HG02852 (cell line): ENCODE results near the gene NUDT4B.
"Not testable (repeated sequence)": the region's sequence is repeated elsewhere in the genome, so short reads cannot be mapped to it uniquely, and the experiment has no call there.

Experiments
- ATAC-seq: cut with Tn5 transposase; IDR thresholded peaks from one replicate; pipeline ENCODE4 v1.9.1; 2021; ENCODE audit warnings: mild to moderate bottlenecking, moderate library complexity; ENCODE audit not compliant: unreplicated experiment

NUDT4B gene

GRCh38 chr1:148735538-148735937 is 13.0 kb upstream of the NUDT4B start:
- ATAC-seq: not testable (repeated sequence)

- not testable (repeated sequence) for ATAC-seq
Observed at GRCh38 chr1:148738667-148739066, 9.9 kb upstream of the NUDT4B start.

- not testable (repeated sequence) for ATAC-seq
Observed at GRCh38 chr1:148743200-148743599, 5.4 kb upstream of the NUDT4B start.

GRCh38 chr1:148743726-148744720 is 4.6 kb upstream of the NUDT4B start:
- ATAC-seq: peak; percentile 71

- peak; percentile 92 for ATAC-seq
Observed at GRCh38 chr1:148749335-148749681, 734 bp downstream of the NUDT4B start.

- ATAC-seq: not testable (repeated sequence)
Observed at GRCh38 chr1:148756231-148756630, 7.7 kb downstream of the NUDT4B start.

GRCh38 chr1:148757446-148757845 is 8.9 kb downstream of the NUDT4B start:
- ATAC-seq: not testable (repeated sequence)

- peak; percentile 98 for ATAC-seq
Observed at GRCh38 chr1:148758412-148758811, 9.8 kb downstream of the NUDT4B start.

- ATAC-seq: not testable (repeated sequence)
Observed at GRCh38 chr1:148758925-148759324, 10.4 kb downstream of the NUDT4B start.

GRCh38 chr1:148759749-148760148 is 11.2 kb downstream of the NUDT4B start:
- ATAC-seq: not testable (repeated sequence)

GRCh38 chr1:148760206-148760605 is 11.6 kb downstream of the NUDT4B start:
- not testable (repeated sequence) for ATAC-seq

GRCh38 chr1:148761360-148761759 is 12.8 kb downstream of the NUDT4B start:
- ATAC-seq: not testable (repeated sequence)

- not testable (repeated sequence) for ATAC-seq
Observed at GRCh38 chr1:148765238-148766019, 16.9 kb downstream of the NUDT4B start.

GRCh38 chr1:148768541-148768940 is 20.0 kb downstream of the NUDT4B start:
- not testable (repeated sequence) for ATAC-seq

- not testable (repeated sequence) for ATAC-seq
Observed at GRCh38 chr1:148769495-148769894, 20.9 kb downstream of the NUDT4B start.

GRCh38 chr1:148773690-148774089 is 25.1 kb downstream of the NUDT4B start:
- not testable (repeated sequence) for ATAC-seq

GRCh38 chr1:148774102-148774501 is 25.5 kb downstream of the NUDT4B start:
- ATAC-seq: not testable (repeated sequence)

GRCh38 chr1:148775263-148775662 is 26.7 kb downstream of the NUDT4B start:
- ATAC-seq: not testable (repeated sequence)

- not testable (repeated sequence) for ATAC-seq
Observed at GRCh38 chr1:148777649-148778048, 29.1 kb downstream of the NUDT4B start.

GRCh38 chr1:148780404-148780803 is 31.8 kb downstream of the NUDT4B start:
- ATAC-seq: not testable (repeated sequence)

- ATAC-seq: not testable (repeated sequence)
Observed at GRCh38 chr1:148791543-148792099, 43.0 kb downstream of the NUDT4B start.
